ENCODE results near the gene ZNF619. TPM values are rescaled to one million over a fixed set of nuclear protein-coding genes. Genes with fewer than 3 reads are reported as not detected.

ZNF619 gene
- total and polyA plus RNA-seq, 11 donors, result 1.3 to 8.2 (median 4.8) TPM

Other genes with a start within 250 kb of the ZNF619 start
- 100 to 1,000 TPM in 7 of 9 donors, 10 to 100 TPM in 2; 64.0 to 357 (median 289) TPM for gene EIF1B, start 167.4 kb upstream of the ZNF619 start, total RNA-seq
- gene EIF1B, start 167.4 kb upstream of the ZNF619 start, polyA plus RNA-seq, result 100 to 1,000 TPM; 170 to 590 TPM
- gene ENTPD3, start 89.9 kb upstream of the ZNF619 start, total RNA-seq, result under 1 TPM; 0.12 to 0.83 (median 0.39) TPM
- gene ENTPD3, start 89.9 kb upstream of the ZNF619 start, polyA plus RNA-seq, result under 1 TPM; 0.19 to 0.30 TPM
- gene RPL14, start 19.8 kb upstream of the ZNF619 start, total RNA-seq, result 1,000 to 10,000 TPM in 6 of 9 donors, 100 to 1,000 TPM in 3; 159 to 1,346 (median 1,032) TPM
- 1,000 to 10,000 TPM; 1,136 to 1,245 TPM for gene RPL14, start 19.8 kb upstream of the ZNF619 start, polyA plus RNA-seq
- gene ZNF620, start 28.9 kb downstream of the ZNF619 start, total RNA-seq, result 1 to 10 TPM; 1.1 to 4.4 (median 2.5) TPM
- gene ZNF620, start 28.9 kb downstream of the ZNF619 start, polyA plus RNA-seq, result 1 to 10 TPM; 1.1 to 2.5 TPM
- 10 to 100 TPM in 4 of 9 donors, 1 to 10 TPM in 5; 7.6 to 14.3 (median 9.7) TPM for gene ZNF621, start 47.8 kb downstream of the ZNF619 start, total RNA-seq
- 1 to 10 TPM; 7.4 to 7.5 TPM for gene ZNF621, start 47.8 kb downstream of the ZNF619 start, polyA plus RNA-seq